Measurements from ENCODE around the gene FXR1. TPM values are rescaled to one million over a fixed set of nuclear protein-coding genes. Genes with fewer than 3 reads are reported as not detected.

The FXR1 gene
- total RNA-seq, 2 experiments from 2014 or later, result 169 to 174 TPM

DNA sequence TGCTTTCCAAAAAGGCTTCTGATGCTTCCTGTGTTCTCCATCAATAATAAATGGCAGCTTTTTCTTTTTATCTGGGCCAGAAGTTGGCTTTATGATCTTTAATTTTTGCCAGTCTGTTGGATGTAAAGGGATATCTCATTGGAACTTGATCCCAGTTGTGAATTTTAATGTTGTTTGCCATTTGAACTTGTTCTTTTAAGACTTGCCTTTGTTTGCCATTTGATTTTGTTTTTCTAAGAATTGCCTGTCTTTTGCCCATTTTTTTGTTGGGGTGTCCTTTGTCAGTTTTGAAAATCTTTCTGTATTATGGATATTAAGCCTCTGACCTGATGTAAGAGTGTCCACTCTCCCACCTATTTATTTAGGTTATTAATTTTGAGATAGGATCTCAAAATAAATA, 9.8 kb downstream of the FXR1 start:
- ChIA-PET CTCF (no interaction called here), POLR2A (interaction anchor here (0.6 kb wide), 1 partner anchor 1134 kb away, joined by 3 read pairs; no protein-coding TSS in a partner anchor)
- TF ChIP-seq, protein P1, sequence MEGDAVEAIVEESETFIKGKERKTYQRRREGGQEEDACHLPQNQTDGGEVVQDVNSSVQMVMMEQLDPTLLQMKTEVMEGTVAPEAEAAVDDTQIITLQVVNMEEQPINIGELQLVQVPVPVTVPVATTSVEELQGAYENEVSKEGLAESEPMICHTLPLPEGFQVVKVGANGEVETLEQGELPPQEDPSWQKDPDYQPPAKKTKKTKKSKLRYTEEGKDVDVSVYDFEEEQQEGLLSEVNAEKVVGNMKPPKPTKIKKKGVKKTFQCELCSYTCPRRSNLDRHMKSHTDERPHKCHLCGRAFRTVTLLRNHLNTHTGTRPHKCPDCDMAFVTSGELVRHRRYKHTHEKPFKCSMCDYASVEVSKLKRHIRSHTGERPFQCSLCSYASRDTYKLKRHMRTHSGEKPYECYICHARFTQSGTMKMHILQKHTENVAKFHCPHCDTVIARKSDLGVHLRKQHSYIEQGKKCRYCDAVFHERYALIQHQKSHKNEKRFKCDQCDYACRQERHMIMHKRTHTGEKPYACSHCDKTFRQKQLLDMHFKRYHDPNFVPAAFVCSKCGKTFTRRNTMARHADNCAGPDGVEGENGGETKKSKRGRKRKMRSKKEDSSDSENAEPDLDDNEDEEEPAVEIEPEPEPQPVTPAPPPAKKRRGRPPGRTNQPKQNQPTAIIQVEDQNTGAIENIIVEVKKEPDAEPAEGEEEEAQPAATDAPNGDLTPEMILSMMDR (IDR thresholded peaks at IDR 0.05), result no peak
- Mint-ChIP-seq H3K27me3 (no peaks in the 10 kb centered on the region), H3K4me1 (ENCODE audit: low read depth) (peaks cover 67% of the 10 kb centered on the region), H3K4me3 (no peak overlapping the region), H3K27ac (peak overlapping the region; percentile 36), H3K9me3 (no peaks in the 10 kb centered on the region), H3K36me3 (ENCODE audit: low read depth) (peaks cover 50% of the 10 kb centered on the region)
- DNase-seq, result no peak
- intact Hi-C loops (cut with micrococcal nuclease), result no loop called here
- no peak for ATAC-seq

GRCh38 chr3:180923561-180923960, 11.1 kb downstream of the FXR1 start:
- Mint-ChIP-seq H3K36me3 (ENCODE audit: low read depth) (peaks cover 48% of the 10 kb centered on the region), H3K27ac (no peak overlapping the region), H3K4me1 (ENCODE audit: low read depth) (peaks cover 64% of the 10 kb centered on the region), H3K27me3 (no peaks in the 10 kb centered on the region), H3K4me3 (no peak overlapping the region), H3K9me3 (no peaks in the 10 kb centered on the region)
- DNase-seq (no peak), ATAC-seq (no peak)
- CTCF ChIA-PET, result no interaction called here
- TF ChIP-seq, protein P1 (IDR thresholded peaks at IDR 0.05), result no peak
- POLR2A ChIA-PET, result interaction anchor here (1.0 kb wide), 1 partner anchor 11 kb away, joined by 3 read pairs; the partner anchor contains the start of gene FXR1
- intact Hi-C loops (cut with micrococcal nuclease), result no loop called here

GRCh38 chr3:180926526-180926925, 14.1 kb downstream of the FXR1 start:
- Mint-ChIP-seq H3K27me3 (no peaks in the 10 kb centered on the region), H3K4me1 (ENCODE audit: low read depth) (peaks cover 67% of the 10 kb centered on the region)
- CTCF ChIA-PET, result interaction anchor here (1.2 kb wide), 1 partner anchor 13 kb away, joined by 3 read pairs; no protein-coding TSS in a partner anchor

GRCh38 chr3:180929376-180929775, 16.9 kb downstream of the FXR1 start:
- Mint-ChIP-seq H3K27ac (no peak overlapping the region), H3K4me1 (ENCODE audit: low read depth) (peaks cover 59% of the 10 kb centered on the region), H3K4me3 (no peak overlapping the region), H3K36me3 (ENCODE audit: low read depth) (peaks cover 40% of the 10 kb centered on the region), H3K9me3 (no peaks in the 10 kb centered on the region), H3K27me3 (no peaks in the 10 kb centered on the region)
- DNase-seq (no peak), ATAC-seq (no peak)
- intact Hi-C loops (cut with micrococcal nuclease), result no loop called here
- POLR2A ChIA-PET, result no interaction called here
- CTCF ChIA-PET, result no interaction called here
- TF ChIP-seq, protein P1 (IDR thresholded peaks at IDR 0.05), result no peak

More at GRCh38 chr3:180926526-180926925, 14.1 kb downstream of the FXR1 start:
- DNase-seq (no peak), ATAC-seq (no peak)
- Mint-ChIP-seq H3K9me3 (no peaks in the 10 kb centered on the region), H3K4me3 (no peak overlapping the region), H3K27ac (no peak overlapping the region), H3K36me3 (ENCODE audit: low read depth) (peaks cover 45% of the 10 kb centered on the region)
- intact Hi-C loops (cut with micrococcal nuclease), result no loop called here
- TF ChIP-seq, protein P1 (IDR thresholded peaks at IDR 0.05), result no peak
- POLR2A ChIA-PET, result no interaction called here

GRCh38 chr3:180930526-180930925, 18.1 kb downstream of the FXR1 start:
- no peak for ATAC-seq
- H3K4me1 Mint-ChIP-seq (ENCODE audit: low read depth), result peaks cover 53% of the 10 kb centered on the region
- TF ChIP-seq, protein P1 (IDR thresholded peaks at IDR 0.05), result no peak
- H3K27me3 Mint-ChIP-seq, result no peaks in the 10 kb centered on the region
- no peak for DNase-seq
- intact Hi-C loops (cut with micrococcal nuclease), result no loop called here
- no peaks in the 10 kb centered on the region for H3K9me3 Mint-ChIP-seq
- ChIA-PET CTCF (interaction anchor here (1.1 to 1.2 kb wide), 2 partner anchors 13 to 19 kb away, joined by 3 read pairs; no protein-coding TSS in a partner anchor), POLR2A (no interaction called here)
- H3K36me3 Mint-ChIP-seq (ENCODE audit: low read depth), result peaks cover 42% of the 10 kb centered on the region
- H3K27ac Mint-ChIP-seq, result peak overlapping the region; percentile 49
- H3K4me3 Mint-ChIP-seq, result no peak overlapping the region

All from activated CD8-positive, alpha-beta T cell treated with anti-CD3 and anti-CD28 coated beads for 36 hours (primary cell).